ENCODE results near the gene SNX22.

The SNX22 gene

DNA sequence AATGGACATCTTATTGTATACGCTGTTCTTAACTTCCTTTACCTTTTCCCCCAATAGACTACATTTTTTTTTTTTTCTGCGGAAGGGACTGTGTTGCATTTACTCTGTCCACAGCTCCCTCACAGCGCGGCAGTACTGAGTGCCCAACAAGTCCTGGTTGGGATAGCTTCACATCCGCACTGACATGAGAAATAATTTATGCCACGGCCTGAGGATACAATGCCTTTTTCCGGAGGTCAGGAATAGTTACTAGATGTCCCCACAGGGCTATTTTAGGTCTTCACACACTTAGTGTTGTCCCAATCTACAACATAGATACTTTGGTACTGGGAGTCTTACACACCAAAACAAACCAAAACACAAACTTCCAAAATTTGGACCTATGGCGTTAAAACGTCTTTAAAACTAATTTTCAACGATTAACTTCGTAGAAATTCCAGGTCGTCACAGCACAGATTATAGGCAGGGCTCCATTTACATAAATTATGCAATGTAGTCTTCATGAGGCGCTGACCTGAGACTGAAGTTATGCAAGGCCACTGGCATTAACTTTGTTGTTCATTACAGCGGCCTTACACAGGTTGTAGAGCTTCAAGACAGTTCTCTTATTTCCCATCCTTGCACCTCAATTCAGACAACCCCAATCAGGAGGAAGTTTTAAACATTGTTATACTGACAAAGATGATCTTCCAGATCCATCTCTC is 12.3 kb downstream of the SNX22 start:
- peak; percentile 40 for DNase-seq (ENCODE audit: low read depth)
- peak overlapping the region; percentile 60 for H3K4me3 ChIP-seq (ENCODE audit: low read depth, low read length)

DNA sequence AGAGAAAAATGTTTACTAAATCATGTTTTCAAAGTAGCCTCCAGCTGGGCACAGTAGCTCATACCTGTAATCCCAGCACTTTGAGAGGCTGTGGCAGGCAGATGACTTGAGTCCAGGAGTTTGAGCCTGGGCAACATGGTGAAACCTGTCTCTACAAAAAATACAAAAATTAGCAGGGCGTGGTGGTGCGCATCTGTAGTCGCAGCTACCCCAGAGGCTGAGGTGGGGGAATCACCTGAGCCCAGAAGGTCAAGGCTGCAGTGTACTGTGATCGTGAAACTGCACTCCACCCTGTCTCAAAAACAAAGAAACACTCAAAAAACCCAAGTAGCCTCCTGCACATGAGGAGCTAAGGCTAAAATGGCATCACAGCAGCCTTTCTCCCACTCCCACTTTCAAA is 12.9 kb downstream of the SNX22 start:
- H3K4me3 ChIP-seq (ENCODE audit: low read depth, low read length): no peak overlapping the region
- TF ChIP-seq, protein P1, sequence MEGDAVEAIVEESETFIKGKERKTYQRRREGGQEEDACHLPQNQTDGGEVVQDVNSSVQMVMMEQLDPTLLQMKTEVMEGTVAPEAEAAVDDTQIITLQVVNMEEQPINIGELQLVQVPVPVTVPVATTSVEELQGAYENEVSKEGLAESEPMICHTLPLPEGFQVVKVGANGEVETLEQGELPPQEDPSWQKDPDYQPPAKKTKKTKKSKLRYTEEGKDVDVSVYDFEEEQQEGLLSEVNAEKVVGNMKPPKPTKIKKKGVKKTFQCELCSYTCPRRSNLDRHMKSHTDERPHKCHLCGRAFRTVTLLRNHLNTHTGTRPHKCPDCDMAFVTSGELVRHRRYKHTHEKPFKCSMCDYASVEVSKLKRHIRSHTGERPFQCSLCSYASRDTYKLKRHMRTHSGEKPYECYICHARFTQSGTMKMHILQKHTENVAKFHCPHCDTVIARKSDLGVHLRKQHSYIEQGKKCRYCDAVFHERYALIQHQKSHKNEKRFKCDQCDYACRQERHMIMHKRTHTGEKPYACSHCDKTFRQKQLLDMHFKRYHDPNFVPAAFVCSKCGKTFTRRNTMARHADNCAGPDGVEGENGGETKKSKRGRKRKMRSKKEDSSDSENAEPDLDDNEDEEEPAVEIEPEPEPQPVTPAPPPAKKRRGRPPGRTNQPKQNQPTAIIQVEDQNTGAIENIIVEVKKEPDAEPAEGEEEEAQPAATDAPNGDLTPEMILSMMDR (conservative IDR thresholded peaks at IDR 0.05; ENCODE audit: low read depth, low read length): no peak
- DNase-seq (ENCODE audit: low read depth): no peak

More for the DNA sequence above, 12.3 kb downstream of the SNX22 start:
- TF ChIP-seq, protein P1 (conservative IDR thresholded peaks at IDR 0.05; ENCODE audit: low read depth, low read length): no peak

DNA sequence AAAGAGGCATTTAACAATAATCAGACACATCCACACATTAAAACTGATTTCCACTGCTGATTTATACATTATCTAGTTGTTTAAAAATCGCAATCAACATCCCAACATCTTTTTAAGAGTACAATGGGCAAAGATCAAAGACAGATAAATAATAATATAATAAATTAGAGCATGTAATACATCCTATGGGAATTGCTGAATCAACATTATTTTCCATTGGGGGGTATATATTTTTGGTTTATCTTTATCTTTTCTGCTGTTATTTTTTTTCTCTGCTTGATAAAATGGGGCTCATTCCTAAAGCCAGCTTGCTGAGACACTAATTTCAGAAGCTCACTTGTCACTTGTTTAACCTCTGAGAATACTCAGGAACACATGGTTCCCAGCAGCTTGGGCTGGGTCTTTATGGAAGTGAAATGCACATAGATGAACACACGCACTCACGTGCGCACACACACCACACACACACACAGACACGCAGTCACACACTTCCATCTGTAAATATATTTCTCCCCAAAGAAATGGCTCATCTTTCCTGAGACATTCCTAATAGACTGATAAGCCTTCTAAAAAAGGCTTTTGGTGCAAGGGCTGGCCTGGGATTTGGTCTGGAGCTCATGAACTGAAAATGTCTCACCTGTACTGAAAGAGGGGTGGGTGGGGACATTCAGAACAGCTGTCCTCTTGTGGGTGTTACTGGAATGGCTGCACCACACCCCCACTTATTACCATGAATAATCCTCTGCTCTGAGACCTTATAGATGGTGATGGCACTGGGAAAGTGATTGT is 14.8 kb downstream of the SNX22 start:
- TF ChIP-seq, protein P1 (conservative IDR thresholded peaks at IDR 0.05; ENCODE audit: low read depth, low read length): no peak
- DNase-seq (ENCODE audit: low read depth): no peak
- H3K4me3 ChIP-seq (ENCODE audit: low read depth, low read length): no peak overlapping the region

DNA sequence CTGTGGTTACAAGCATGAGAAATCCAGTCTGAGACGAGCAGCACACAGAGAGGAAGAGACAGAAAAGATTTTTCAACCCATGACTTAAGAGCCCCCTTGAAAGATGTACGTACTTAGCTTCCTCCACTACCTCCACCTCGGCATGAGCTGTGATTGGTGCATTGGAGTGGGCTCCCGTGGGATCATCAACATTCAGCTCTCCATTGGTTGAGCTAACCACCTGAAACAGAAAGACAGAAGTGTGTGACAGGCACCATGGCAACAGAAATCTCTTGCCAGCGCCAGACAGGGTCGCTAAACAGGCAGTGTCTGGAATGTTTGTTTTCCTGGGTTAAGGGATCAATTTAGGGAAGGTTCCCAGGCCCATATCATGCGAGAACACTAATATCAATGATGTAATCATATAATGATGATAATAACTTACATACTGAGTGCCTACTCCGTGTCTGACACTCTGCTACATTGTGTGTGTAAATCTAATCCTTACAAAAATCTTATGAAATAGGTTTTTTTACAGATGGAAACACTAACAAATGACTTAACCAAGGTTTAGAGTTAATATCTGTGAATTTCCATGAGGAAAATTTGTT is 28.8 kb downstream of the SNX22 start:
- TF ChIP-seq, protein P1 (conservative IDR thresholded peaks at IDR 0.05; ENCODE audit: low read depth, low read length): no peak
- H3K4me3 ChIP-seq (ENCODE audit: low read depth, low read length): no peak overlapping the region
- DNase-seq (ENCODE audit: low read depth): no peak

DNA sequence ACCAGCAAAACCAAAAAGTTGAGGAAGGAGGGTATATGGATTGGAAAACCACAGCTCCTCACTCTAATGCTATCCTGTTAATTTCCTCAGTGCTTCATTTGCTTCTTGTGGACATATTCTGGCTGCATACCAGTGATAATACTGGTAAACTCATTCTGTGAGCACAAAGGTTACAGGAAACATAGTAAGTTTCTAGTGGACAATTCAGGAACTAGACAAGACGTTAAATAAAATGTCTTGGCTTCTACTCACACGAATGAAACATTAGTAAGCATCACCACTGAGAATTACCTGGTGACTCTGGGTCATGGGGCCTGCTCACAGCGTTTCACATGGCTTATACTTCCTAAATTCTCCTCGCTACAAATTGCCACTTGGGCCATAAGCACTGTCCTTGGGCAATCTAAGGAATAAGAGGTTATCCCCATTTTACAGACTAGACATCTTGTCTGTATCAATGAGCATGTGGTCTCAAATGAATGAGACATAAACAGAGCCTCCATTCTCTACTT is 31.4 kb downstream of the SNX22 start:
- TF ChIP-seq, protein P1 (conservative IDR thresholded peaks at IDR 0.05; ENCODE audit: low read depth, low read length): no peak
- DNase-seq (ENCODE audit: low read depth): peak; percentile 33
- no peak overlapping the region for H3K4me3 ChIP-seq (ENCODE audit: low read depth, low read length)

DNA sequence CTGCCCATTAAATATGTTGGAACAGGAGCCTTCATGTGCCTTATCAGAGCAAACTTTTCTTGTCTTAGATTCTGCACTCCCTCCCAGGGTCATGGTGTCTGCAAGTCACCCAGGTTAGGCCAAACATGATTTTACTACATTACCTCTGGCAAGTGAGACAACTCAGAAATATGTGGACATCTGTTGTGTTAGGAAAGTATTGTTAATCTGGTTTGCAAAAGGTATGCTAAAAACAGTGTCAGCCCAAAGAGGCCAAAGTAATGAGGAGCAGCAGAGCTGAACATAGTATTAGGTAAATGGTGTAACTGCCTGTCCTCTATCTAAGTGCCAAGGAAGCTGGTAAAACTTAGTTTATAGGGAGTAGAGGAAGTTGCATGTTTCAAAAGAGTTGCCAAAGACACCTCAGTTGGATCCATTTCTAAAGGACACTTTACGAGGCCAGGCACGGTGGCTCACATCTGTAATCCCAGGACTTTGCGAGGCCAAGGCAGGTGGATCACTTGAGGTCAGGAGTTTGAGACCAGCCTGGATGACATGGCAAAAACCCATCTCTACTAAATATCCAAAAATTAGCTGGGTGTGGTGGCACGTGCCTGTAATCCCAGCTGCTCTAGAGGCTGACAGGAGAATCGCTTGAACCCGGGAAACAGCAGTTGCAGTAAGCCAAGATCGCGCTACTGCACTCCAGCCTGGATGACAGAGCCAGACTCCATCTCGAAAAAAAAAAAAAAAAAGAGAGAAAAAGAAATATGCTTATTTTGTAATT is 33.8 kb downstream of the SNX22 start:
- TF ChIP-seq, protein P1 (conservative IDR thresholded peaks at IDR 0.05; ENCODE audit: low read depth, low read length): no peak
- H3K4me3 ChIP-seq (ENCODE audit: low read depth, low read length): no peak overlapping the region
- DNase-seq (ENCODE audit: low read depth): no peak

Measured in choroid plexus epithelial cell (primary cell).